T-helper 2 cell treated with Interferon-gamma antibody and Interleukin-4, amounts not matched to agents 100 ng/mL and 5 ng/mL, for 36 hours (primary cell): ENCODE measurements around the gene VTA1. TPM values are rescaled to one million over a fixed set of nuclear protein-coding genes. Genes with fewer than 3 reads are reported as not detected.
"Not testable (repeated sequence)": the region's sequence is repeated elsewhere in the genome, so short reads cannot be mapped to it uniquely, and the experiment has no call there.

ENCODE experiments used
- intact Hi-C: fragments of 100-400 bp; cut with micrococcal nuclease; formaldehyde crosslinking; loops from one replicate; pipeline ENCODE4 v1.15.1; 2023
- total RNA-seq: library from RNA; stranded (reverse); gene quantifications from 2 replicates; pipeline ENCODE4 v1.2.3, GENCODE V29; 2022

Gene VTA1
- total RNA-seq, 1 donor from 2014 or later, result 38.2 TPM

DNA sequence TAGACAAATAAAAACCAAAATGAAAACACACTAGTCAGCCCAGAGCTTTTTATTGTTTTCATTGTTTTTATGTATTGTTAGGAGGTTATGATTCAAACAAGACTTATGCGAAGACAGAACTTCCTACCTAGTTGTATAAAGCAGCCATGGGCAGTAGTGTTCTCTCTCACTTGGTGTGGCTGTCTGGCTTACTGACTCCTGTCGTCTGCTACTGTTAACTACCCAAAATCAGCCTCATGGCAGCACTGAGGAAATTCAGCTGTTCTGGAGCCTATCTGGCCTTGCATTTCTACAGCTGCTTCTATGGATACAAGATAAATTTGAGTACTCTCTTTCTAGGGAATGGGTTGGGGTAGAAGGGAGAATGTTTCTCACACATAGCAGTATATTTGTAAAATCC, 20.4 kb downstream of the VTA1 start:
- intact Hi-C loops, result no loop called here

DNA sequence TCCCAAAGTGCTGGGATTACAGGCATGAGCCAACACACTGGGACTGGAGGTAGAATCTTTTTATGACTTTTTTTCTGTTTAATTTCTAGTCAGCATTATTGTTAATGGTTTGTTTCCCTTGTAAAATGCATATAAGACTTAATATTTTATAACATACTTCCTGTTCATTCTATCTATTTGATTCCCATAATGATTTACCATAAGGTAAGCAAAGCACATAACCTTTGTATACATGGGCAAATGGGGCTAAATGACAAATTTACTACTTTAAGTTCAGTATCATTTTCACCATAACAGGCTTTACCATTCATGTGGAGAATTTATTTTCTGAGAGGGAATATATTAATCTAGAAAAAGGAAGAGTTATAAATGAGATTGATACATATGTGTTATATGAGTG, 24.3 kb downstream of the VTA1 start:
- intact Hi-C loops, result no loop called here

DNA sequence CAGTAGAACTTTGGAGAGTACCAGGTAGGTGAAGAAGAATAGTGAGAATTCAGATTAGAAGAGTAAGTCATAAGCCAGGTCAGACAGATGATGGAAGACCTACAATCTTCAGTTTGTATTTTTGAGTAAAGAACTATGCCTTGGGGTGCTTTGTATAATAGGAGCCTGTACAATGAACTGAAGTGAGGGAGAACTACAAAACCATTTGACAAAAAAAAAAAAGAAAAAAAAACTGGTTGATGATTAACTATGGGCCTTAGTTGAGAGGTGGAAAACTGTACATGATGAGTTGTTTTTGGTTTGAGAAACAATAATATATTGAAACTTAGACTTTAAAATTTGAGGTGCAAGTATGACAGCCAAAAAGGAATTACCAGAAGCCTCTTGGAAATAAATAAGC, 25.7 kb downstream of the VTA1 start:
- intact Hi-C loops, result no loop called here

DNA sequence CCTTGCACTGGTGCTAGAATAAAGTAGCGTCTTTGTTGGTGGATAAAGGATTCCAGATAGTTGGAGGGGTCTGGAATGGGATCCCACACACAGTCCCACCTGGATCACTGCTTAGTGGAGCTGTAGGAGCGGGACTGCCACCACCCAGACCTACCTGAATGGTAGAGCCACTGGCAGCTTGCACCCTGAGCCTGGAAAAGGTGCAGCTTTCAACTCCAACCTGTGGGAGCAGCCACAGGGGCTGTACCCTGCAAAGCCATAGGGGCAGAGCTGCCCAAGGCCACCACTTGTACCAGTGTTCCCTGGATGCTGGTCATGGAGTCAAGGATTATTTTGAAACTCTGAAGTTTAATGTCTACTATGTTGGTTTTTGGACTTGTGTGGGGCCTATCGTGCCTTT, 26.9 kb downstream of the VTA1 start:
- intact Hi-C loops, result no loop called here

DNA sequence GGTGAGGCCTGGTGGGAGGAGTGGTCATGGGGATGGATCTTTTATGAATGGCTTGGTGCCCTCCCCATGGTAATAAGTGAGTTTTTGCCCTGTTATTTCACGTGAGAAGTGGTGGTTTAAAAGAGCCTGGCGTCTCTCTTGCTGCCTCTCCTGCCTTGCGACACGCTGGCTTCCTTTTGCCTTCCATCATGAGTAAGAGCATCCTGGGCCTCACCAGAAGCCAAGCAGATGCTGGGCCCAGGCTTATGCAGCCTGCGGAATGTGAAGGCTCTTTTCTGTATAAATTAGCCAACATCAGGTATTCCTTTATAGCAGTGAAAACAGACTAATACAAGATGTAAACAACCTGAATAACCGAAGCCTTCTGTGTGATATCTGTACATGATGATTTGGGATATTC, 27.6 kb downstream of the VTA1 start:
- intact Hi-C loops, result no loop called here

DNA sequence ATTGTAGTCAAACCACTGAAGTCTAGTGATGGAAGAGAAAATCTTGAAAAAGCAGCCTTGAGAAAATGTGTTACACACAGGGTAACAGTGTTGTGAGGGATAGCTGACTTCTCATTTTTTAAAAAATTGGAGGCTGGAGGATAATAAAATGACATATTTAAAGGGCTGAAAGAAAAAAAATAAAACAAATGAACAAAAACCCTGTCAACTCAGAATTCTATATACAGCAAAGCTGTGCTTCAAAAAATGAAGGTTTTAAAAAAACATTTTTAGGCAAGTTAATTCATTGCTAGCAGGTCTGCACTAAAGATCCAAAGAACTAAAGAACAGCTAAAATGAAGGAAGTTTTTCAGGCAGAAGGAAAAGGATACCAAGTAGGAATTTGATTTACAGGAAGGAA, 31.1 kb downstream of the VTA1 start:
- intact Hi-C loops, result no loop called here

DNA sequence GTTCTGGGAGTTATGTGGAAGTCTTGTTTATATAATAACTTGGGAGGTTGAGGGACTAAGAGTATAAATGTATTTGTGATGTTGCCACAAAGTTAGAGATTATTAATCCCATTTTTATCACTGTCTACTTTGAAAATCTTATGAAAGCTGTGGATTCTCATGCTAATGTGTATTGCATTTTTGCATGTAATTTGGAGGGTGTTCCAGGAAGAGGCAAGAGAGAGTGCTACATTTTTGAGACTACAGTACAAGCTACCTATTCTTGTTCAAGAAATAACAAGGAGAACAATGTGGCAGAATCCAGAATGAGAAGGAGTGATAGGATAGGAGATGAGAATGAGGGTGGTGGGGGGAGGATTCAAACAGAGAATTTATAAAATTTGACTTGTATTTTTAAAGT, 34.9 kb downstream of the VTA1 start:
- intact Hi-C loops, result no loop called here

DNA sequence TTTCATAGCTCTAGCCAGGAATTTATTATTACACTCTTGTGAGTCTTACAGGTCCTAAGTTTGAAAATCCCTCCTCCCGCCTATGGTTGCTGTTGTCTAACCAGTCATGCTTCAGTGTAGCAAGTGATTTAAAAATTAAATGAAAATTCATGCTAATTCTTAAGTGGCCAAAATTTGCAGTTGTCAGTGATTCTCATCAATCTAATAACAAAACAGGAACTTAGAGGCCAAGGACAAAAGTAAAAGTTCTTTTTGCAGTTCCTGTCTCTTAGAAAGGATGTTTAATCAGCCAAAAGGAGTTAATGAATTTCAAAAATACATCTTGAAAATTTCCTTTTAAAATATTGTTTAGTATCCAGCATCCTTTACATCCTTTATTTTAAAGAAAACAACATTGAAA, 36.3 kb downstream of the VTA1 start:
- intact Hi-C loops, result no loop called here

DNA sequence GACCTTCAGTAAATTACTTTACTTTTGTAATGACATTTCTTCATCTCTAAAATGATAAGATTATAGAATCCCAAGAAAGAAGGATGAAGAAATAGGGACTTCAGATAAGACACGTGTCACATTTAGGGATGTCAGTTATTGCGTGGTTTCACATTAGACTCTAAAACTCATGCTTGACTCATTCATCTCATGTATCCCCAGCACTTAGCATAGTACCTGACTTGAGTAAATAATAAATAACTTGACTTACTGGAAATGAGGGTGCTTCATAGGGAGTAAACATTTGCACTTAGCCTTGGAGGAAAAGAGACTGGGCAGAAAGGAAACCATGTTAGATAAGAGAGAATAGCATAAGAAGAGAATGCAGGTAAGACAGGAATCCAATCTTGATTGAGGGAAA, 37.2 kb downstream of the VTA1 start:
- intact Hi-C loops, result no loop called here

DNA sequence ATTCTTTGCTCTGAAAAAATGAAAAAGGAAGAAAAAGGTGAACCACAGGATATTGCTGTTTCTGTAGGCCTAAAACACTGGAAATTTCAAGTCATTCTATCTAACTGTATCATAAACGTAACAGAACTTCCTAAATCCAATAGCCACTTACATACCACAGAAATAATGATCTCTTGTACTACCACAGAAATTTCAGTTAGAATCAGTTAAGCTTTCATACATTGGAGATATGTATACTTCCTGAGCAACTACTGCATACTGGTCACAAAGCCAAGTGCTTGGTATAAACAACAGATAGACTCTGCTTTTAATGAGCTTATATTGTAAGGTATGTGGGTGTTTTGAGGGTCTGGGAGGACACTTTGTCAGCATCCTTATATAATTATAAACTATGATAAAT, 38.6 kb downstream of the VTA1 start:
- intact Hi-C loops, result no loop called here

DNA sequence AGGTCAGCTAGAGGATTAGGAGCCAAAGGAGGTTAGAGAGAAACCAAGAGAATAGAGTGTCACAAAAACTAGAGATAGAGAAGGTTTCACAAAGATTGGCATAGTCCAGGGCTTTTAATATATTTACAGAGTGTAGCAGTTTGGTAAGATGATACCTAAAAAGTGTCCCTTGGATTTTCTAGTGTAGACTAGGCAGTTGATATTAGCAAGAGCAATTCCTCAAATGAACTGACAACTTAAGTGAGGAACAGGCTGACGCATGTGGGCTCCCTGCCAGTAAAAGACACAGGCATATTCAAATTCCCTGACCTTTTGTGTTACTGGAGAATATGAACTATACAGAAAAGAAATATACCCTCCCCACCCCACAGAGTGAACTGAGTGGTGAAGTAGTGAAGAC, 40.1 kb downstream of the VTA1 start:
- intact Hi-C loops, result no loop called here

DNA sequence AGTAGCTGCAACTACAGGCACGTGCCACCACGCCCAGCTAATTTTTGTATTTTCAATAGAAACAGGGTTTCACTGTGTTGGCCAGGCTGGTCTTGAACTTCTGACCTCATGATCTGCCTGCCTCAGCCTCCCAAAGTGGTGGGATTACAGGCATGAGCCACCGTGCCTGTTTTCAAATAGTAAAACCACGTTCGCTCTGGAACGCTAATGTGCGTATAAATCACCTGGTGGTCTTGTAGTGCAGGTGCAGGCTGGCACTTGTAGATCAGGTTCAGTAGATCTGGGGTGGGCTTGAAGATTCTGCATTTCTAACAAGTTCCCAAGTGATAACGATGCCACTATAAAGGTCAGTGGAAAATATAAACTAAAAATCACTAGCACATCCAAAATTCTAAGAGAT, 41.3 kb downstream of the VTA1 start:
- intact Hi-C loops, result not testable (repeated sequence)

DNA sequence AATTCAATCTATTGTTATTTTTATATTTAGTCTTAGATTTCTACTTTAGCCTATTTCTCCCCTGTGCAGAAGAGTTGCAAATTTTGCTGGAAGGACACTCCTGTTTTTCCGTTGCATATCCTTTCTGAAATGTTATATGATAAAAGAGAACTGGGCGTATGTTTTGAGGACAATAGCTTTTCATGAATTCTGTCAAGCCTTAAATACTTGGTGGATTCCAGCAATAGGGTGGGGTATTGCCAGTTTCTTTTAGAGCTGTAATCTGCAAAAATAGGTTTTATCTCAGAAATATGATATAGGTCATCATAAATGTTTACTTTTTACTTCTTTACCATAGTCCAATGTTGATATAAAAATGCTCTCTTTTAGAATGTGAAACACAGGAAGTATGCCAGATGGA, 42.0 kb downstream of the VTA1 start:
- intact Hi-C loops, result no loop called here

DNA sequence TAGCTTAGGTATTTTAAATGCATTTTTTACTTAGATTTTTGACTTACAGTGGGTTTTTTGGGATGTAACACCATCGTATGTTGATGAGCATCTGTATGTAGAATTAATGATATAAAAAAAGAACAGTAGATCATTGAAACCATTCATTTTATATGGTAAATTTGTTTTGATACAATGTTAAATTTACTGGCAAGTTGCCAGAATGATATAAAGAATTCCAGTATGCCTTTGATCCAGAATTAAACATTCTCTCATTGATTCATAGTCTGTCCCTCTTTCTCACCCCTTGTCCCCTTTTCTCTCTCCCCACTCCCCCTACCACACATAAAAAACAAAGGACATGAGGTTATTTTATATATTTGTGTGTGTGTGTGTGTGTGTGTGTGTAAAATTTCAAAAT, 45.3 kb downstream of the VTA1 start:
- intact Hi-C loops, result no loop called here

DNA sequence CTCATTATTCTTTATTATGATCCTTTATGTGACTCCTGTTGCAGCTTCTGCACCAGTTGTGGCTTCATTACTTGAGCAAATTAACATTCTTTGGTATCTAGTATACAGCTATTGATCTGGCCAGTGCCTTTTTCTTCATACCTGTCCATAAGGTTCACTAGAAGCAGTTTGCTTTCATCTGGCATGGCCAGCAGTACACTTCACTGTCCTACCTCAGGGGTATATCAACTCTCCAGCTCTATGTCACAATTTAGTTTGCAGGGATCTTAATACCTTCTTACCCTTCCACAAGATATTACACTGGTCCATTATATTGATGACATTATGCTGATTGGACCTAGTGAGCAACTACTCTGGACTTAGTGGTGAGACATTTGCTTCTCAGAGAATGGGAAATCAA, 46.6 kb downstream of the VTA1 start:
- intact Hi-C loops, result no loop called here

DNA sequence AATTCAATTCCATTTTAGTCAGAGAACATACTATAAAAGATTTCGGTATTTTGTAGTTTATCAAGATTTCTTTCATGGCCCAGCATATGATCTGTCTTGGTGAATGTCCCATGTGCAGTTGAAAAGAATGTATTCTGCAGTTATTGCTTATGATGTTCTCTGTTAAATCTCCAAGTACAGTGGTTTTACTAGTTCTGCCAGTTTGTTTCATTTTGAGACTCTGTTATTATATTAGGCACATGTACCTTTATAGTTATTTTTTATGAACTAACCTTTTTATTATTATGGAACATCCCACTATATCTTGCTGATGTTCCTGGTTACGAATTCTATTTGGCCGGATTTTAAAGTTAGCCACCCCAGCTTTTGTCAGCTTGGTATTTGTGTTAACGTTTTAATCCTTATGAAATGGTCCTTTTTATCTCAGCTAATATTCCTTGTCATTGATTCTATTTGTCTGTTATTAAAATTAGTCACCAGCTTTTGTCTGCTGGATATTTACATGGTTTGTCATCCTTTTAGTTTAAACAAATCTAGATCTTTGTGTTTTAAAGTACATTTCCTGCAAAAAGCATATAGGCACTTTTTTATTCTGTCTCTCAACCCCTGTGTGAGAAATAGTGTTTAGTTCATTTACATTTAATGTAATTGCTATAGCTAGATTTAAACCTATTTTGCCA, 48.9 kb downstream of the VTA1 start:
- intact Hi-C loops, result no loop called here

DNA sequence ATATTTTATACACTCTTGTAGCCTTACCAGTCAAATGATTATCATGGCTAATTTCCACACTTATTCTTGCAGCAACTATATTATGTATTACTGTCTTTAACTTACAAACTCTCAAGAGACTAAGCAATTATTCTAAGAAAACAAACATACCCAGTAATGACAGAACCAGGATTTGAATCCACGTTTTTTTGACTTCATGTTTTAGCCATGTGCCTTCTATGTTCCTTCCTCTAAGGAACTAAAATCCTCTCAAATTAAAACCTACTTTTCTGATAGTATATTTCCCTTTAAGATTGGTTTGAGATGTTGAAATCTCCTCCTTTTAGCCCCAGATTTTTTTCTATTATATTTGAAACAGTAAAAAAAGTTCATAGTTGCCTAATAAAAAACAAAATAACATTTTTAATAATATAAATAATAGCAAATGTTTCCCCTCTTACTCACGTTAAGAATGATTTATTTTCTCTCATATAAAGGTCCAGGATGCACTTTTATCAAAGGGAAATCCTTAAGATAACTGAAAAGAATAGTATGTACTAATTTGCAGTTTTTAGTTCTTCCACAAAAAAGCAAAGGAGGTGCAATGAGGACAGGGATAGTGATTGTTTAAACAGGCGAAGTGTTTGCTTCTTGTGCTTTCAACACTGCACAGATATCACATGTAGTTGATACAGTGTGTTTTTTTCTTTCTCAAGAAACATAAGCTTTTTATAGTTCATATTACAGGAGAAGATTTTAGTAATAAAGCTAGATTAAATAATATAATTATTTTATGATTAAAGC, 54.0 kb downstream of the VTA1 start:
- intact Hi-C loops, result no loop called here

DNA sequence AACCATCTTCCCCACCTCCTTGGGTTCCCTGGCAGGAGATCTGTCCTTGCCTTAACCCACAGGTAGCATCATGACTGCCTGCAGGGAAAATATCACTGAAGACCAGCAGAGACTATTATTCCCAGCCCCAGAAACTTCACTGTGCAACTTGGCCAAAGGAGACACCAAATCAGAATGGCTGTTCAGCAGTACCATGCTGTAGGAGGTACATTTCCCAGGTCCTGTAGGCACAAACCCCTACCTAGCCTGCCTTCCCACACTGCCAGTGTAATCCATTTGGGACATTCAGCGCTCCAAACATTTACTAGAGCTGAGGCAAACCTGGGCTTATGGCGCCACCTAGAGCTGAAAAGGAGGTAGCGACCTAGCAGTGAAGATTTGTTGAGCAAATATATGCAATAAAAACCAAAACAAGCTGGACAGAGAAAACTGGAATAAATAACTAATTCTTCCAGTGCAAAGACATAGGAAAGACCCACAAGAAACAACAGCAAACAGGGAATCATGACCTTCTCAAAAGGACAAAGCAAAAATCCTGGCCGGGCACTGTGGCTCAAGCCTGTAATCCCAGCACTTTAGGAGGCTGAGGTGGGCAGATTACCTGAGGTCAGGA, 60.3 kb downstream of the VTA1 start:
- intact Hi-C loops, result loop anchor here (1.0 to 2.0 kb wide), 3 partner anchors 51 to 218 kb away; partner anchors contain the start of genes NMBR and VTA1

DNA sequence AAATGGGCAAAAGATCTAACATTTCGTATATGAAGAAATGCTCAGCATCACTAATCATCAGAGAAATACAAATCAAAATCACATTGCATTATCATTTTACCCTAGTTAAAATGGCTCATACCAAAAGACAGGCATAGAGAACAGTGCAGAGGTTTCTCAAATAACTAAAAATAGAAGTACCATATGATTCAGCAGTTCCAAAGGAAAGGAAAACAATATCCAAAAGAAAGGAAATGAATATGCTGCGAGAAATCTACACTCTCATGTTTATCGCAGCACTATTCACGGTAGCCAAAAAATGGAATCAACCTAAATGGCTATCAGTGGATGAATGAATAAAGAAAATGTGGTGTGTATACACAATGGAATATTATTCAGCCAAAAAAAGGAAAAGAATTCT, 63.5 kb downstream of the VTA1 start:
- intact Hi-C loops, result no loop called here

DNA sequence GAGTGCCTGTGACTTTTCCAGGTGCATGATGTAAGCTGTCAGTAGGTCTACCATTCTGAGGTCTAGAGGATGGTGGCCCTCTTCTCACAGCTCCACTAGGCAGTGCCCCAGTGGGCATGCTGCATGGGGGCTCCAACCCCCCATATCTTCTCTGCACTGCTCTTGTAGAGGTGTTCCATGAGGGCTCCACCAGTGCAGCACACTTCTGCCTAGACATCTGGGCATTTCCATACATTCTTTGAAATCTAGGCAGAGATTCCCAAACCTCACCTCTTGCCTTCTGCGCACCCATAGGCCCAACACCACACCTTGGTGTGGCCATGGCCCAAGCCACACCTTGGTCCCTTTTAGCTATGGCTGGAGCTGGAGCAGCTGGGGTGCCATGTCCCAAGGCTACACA, 66.3 kb downstream of the VTA1 start:
- intact Hi-C loops, result no loop called here

DNA sequence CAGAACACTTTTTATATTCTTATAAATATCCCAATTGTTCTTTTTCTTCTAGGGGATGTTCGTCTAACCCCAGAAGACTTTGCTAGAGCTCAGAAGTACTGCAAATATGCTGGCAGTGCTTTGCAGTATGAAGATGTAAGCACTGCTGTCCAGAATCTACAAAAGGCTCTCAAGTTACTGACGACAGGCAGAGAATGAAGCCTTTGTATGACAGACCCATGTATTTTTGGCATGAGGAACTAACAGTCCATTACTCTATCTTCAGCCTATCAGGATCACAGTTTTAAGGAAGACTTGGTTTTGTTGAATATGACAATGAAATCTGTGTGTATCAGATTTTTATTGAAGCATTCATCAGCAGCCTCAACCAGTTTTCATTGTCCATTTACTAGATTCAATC, 71.4 kb downstream of the VTA1 start:
- intact Hi-C loops, result no loop called here

DNA sequence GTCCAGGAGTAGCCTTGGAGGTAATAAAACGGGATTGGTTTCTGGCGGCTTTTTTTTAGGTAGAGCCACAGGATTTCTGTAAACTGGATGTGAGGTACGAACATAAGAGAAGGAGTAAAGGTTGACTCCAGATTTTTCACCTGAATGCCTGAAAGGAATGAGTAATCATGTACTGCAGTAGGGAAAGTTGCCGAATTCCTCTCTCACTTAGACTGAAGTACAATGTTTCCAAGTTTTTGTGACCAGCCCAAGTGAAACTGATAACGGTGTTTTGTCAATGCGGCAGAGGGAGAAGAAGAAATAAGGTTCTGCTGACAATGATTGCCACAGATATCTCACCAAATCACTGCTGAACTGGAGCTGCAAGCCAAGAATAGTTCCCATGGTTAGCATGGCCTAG, 75.0 kb downstream of the VTA1 start:
- intact Hi-C loops, result no loop called here

DNA sequence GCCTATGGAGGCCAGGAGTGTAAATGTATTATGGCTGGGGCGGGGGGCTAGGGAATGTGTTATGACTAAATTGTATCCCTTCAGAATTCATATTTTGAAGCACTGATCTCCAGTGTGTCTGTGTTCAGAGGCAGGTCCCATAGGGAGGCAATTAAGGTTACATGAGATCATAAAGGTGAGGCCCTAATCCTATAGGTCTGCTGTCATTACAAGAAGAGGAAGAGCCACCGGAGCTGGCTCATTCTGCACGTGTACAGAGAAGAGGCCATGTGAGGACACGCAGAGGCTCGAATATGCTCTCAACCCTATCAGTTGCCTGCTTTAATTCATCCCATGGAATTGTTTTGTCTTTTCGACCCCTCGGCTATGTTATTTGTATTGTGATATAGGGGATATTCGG, 76.9 kb downstream of the VTA1 start:
- intact Hi-C loops, result no loop called here
